ENCODE data around the gene DDI2.
"Not testable (repeated sequence)": the region's sequence is repeated elsewhere in the genome, so short reads cannot be mapped to it uniquely, and the experiment has no call there.

The DDI2 gene

GRCh38 chr1:15595809-15596617, 21.2 kb upstream of the DDI2 start:
- Mint-ChIP-seq H3K27me3 (no peaks in the 10 kb centered on the region), H3K36me3 (no peaks in the 10 kb centered on the region), H3K4me1 (ENCODE audit: low read depth) (no peaks in the 10 kb centered on the region), H3K27ac (no peak overlapping the region), H3K9me3 (ENCODE audit: low read depth) (no peaks in the 10 kb centered on the region), H3K4me3 (no peak overlapping the region)

- no peak overlapping the region for H3K27ac Mint-ChIP-seq
- no peaks in the 10 kb centered on the region for H3K9me3 Mint-ChIP-seq (ENCODE audit: low read depth)
- no peak overlapping the region for H3K4me3 Mint-ChIP-seq
- H3K27me3 Mint-ChIP-seq, result no peaks in the 10 kb centered on the region
- peaks cover 5% of the 10 kb centered on the region for H3K4me1 Mint-ChIP-seq (ENCODE audit: low read depth)
- no peaks in the 10 kb centered on the region for H3K36me3 Mint-ChIP-seq
Measured at GRCh38 chr1:15598436-15598835, 18.8 kb upstream of the DDI2 start.

GRCh38 chr1:15603050-15603965, 13.9 kb upstream of the DDI2 start:
- Mint-ChIP-seq H3K4me3 (peak overlapping the region; percentile 72), H3K27ac (no peak overlapping the region), H3K36me3 (no peaks in the 10 kb centered on the region), H3K27me3 (no peaks in the 10 kb centered on the region), H3K4me1 (ENCODE audit: low read depth) (peaks cover 12% of the 10 kb centered on the region), H3K9me3 (ENCODE audit: low read depth) (no peaks in the 10 kb centered on the region)

GRCh38 chr1:15603966-15604282, 13.3 kb upstream of the DDI2 start:
- not testable (repeated sequence) for H3K27me3 Mint-ChIP-seq; H3K9me3 Mint-ChIP-seq (ENCODE audit: low read depth); H3K27ac Mint-ChIP-seq; H3K36me3 Mint-ChIP-seq
- Mint-ChIP-seq H3K4me1 (ENCODE audit: low read depth) (peaks cover 12% of the 10 kb centered on the region), H3K4me3 (peak overlapping the region; percentile 72)

GRCh38 chr1:15604400-15604799, 12.9 kb upstream of the DDI2 start:
- H3K27me3 Mint-ChIP-seq; H3K27ac Mint-ChIP-seq; H3K36me3 Mint-ChIP-seq; H3K9me3 Mint-ChIP-seq (ENCODE audit: low read depth): not testable (repeated sequence)
- Mint-ChIP-seq H3K4me1 (ENCODE audit: low read depth) (peaks cover 12% of the 10 kb centered on the region), H3K4me3 (peak overlapping the region; percentile 72)

- H3K9me3 Mint-ChIP-seq (ENCODE audit: low read depth), result no peaks in the 10 kb centered on the region
- no peaks in the 10 kb centered on the region for H3K27me3 Mint-ChIP-seq
- H3K4me1 Mint-ChIP-seq (ENCODE audit: low read depth), result peaks cover 12% of the 10 kb centered on the region
- no peak overlapping the region for H3K4me3 Mint-ChIP-seq
- H3K27ac Mint-ChIP-seq, result no peak overlapping the region
- no peaks in the 10 kb centered on the region for H3K36me3 Mint-ChIP-seq
Measured at GRCh38 chr1:15605398-15606383, 11.6 kb upstream of the DDI2 start.

GRCh38 chr1:15609631-15610030, 7.6 kb upstream of the DDI2 start:
- no peaks in the 10 kb centered on the region for H3K4me1 Mint-ChIP-seq (ENCODE audit: low read depth)
- H3K9me3 Mint-ChIP-seq (ENCODE audit: low read depth), result no peaks in the 10 kb centered on the region
- H3K4me3 Mint-ChIP-seq, result no peak overlapping the region
- no peak overlapping the region for H3K27ac Mint-ChIP-seq
- H3K27me3 Mint-ChIP-seq, result no peaks in the 10 kb centered on the region
- H3K36me3 Mint-ChIP-seq, result no peaks in the 10 kb centered on the region

- Mint-ChIP-seq H3K4me3 (no peak overlapping the region), H3K27me3 (no peaks in the 10 kb centered on the region), H3K36me3 (no peaks in the 10 kb centered on the region), H3K27ac (no peak overlapping the region), H3K9me3 (ENCODE audit: low read depth) (no peaks in the 10 kb centered on the region), H3K4me1 (ENCODE audit: low read depth) (no peaks in the 10 kb centered on the region)
Measured at GRCh38 chr1:15610167-15610566, 7.1 kb upstream of the DDI2 start.

- H3K27me3 Mint-ChIP-seq, result no peaks in the 10 kb centered on the region
- peak overlapping the region; percentile 97 for H3K4me3 Mint-ChIP-seq
- H3K36me3 Mint-ChIP-seq, result no peaks in the 10 kb centered on the region
- peaks cover 38% of the 10 kb centered on the region for H3K4me1 Mint-ChIP-seq (ENCODE audit: low read depth)
- H3K27ac Mint-ChIP-seq, result peak overlapping the region; percentile 91
- H3K9me3 Mint-ChIP-seq (ENCODE audit: low read depth), result no peaks in the 10 kb centered on the region
Measured at GRCh38 chr1:15616373-15617172, 685 bp upstream of the DDI2 start.

GRCh38 chr1:15618077-15618654, 908 bp downstream of the DDI2 start:
- Mint-ChIP-seq H3K27me3 (no peaks in the 10 kb centered on the region), H3K27ac (peak overlapping the region; percentile 96), H3K4me3 (peak overlapping the region; percentile 97), H3K4me1 (ENCODE audit: low read depth) (peaks cover 54% of the 10 kb centered on the region), H3K9me3 (ENCODE audit: low read depth) (no peaks in the 10 kb centered on the region), H3K36me3 (no peaks in the 10 kb centered on the region)

- Mint-ChIP-seq H3K4me1 (ENCODE audit: low read depth) (peaks cover 54% of the 10 kb centered on the region), H3K36me3 (no peaks in the 10 kb centered on the region), H3K27me3 (no peaks in the 10 kb centered on the region), H3K27ac (peak overlapping the region; percentile 96), H3K4me3 (peak overlapping the region; percentile 97), H3K9me3 (ENCODE audit: low read depth) (no peaks in the 10 kb centered on the region)
Measured at GRCh38 chr1:15618655-15619525, 1.6 kb downstream of the DDI2 start.

GRCh38 chr1:15620155-15620545, 2.9 kb downstream of the DDI2 start:
- Mint-ChIP-seq H3K9me3 (ENCODE audit: low read depth) (no peaks in the 10 kb centered on the region), H3K27ac (peak overlapping the region; percentile 66), H3K36me3 (no peaks in the 10 kb centered on the region), H3K4me1 (ENCODE audit: low read depth) (peaks cover 65% of the 10 kb centered on the region), H3K27me3 (no peaks in the 10 kb centered on the region), H3K4me3 (peak overlapping the region; percentile 85)

All from activated naive CD8-positive, alpha-beta T cell (primary cell).